ENCODE data around the gene EAF1.

Gene EAF1

DNA sequence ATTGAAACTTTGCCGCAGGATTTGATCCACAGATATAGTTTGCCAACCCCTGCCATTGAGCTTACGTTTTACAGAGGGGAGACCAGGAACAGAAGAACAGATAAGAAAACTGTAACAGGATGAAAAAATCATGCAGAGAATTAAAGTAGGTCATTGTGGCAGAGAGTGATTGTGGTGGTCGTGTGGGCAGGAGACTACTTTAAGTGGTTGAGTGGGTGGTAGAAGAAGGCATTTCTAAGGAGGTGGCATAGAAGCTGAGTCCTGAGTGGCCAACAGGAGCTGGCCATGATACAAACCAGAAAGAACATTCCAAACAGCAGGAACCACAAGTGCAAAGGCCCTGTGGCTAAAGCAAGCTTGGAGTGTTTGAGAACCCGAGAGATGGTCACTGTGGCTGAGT is 59.6 kb downstream of the EAF1 start:
- no peak for DNase-seq

DNA sequence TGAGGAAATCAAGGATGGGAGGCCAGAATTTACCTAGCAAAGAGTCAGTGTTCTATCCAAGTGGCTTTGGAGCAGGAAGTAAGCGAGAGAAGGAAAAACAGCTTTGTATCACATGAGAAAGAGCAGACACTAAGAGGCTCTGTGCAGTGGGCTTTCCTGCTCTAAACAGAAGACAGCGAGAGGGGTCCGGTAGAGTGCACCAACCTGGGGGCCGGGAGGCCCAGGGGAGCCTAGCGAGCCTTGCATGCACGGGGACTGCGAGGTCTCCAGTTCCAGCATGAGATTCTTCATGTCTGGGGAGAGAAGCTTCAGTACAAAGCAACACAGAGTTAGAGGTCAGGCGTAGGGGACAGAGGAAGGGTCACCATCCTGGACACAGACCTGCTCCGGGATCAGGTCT is 60.6 kb downstream of the EAF1 start:
- no peak for DNase-seq

DNA sequence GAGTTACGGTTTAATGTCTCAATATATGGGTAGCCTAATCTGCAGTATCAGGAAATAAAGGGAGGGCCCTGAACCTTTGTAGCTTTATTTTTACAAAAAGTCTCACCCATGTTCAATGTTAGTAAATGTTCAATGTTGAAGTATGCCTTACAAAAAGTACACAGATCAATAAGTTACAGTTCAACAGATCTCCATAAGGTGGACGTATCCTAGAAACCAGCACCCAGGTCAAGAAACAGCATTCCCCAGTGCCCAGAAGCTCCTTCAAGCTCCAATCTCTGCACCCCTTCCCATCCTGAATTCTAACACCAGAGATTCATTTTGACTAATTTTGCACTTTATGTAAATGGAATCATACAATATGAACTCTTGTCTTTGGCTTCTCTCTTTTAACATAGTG is 62.8 kb downstream of the EAF1 start:
- no peak for DNase-seq

DNA sequence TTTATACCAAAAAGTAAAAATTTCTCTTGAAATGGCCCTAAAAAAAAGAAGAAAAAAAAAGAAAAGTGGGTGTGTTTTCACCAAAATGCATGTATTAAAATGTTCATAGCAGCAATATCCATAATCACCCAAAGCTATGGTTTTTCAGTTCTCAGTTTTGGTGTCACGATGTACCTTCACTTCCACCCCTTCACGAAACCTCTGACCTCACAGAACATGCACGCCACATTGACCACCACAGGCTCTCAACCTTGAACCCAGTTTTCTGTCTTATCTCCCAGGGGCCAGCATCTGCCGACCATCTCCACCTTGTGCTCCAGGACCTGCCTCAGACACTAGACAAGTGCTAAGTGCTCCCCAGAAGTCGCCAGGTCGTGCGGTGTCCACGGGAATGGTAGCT is 63.7 kb downstream of the EAF1 start:
- no peak for DNase-seq
